ENCODE results near the gene CLDN10. TPM values are rescaled to one million over a fixed set of nuclear protein-coding genes. Genes with fewer than 3 reads are reported as not detected.
A peak's percentile ranks its signal among the peaks of the same experiment; 100 is the strongest.

Gene CLDN10
- total RNA-seq, 4 donors from 2014 or later: not detected

DNA sequence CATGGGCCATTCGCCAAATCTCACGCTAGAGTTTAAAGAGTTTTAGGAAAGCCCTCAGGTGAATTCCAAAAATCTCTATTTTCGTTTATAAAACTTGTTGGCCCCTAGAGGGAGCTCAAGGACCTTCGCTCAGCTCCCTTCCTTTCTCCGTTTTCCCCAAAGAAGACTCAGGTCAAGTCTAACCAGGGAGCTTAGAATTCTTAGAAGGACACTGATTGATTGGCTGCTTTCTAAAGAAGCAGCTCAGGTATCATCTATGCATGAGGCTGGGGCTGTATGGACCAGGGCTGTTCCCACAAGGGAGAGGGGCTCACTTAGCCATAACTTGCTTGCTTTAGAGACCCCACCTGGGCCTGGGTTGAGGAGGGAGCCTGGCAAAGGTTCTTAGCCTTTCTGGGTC, 71.5 kb downstream of the CLDN10 start:
- H3K27ac ChIP-seq: no peak overlapping the region
- no peak for DNase-seq
- intact Hi-C loops (cut with DNase I; ENCODE audit: low total_unique reads) (loop anchor here (1.0 kb wide), 1 partner anchor 210 kb away; no protein-coding TSS in a partner anchor), in situ Hi-C loops (cut with MboI; ENCODE audit: low sequenced_read_pairs in 4 of 4) (loop anchor here in 3 of 4 donors (5.0 kb wide), 1 partner anchor 213 kb away; no protein-coding TSS in a partner anchor)
- TF ChIP-seq POLR2A (IDR thresholded peaks at IDR 0.05): no peak
- TF ChIP-seq, protein P1, sequence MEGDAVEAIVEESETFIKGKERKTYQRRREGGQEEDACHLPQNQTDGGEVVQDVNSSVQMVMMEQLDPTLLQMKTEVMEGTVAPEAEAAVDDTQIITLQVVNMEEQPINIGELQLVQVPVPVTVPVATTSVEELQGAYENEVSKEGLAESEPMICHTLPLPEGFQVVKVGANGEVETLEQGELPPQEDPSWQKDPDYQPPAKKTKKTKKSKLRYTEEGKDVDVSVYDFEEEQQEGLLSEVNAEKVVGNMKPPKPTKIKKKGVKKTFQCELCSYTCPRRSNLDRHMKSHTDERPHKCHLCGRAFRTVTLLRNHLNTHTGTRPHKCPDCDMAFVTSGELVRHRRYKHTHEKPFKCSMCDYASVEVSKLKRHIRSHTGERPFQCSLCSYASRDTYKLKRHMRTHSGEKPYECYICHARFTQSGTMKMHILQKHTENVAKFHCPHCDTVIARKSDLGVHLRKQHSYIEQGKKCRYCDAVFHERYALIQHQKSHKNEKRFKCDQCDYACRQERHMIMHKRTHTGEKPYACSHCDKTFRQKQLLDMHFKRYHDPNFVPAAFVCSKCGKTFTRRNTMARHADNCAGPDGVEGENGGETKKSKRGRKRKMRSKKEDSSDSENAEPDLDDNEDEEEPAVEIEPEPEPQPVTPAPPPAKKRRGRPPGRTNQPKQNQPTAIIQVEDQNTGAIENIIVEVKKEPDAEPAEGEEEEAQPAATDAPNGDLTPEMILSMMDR (IDR thresholded peaks at IDR 0.05 in 4 of 5, conservative IDR thresholded peaks at IDR 0.05 in 1 of 5): peak; percentile 29 to 78 (median 67)
- peak; percentile 68 to 70 for ATAC-seq
- no peak overlapping the region for H3K4me3 ChIP-seq
- H3K27me3 ChIP-seq: no peaks in the 10 kb centered on the region
- H3K9me3 ChIP-seq: peaks cover 0 to 10% (median 0%) of the 10 kb centered on the region in 3 donors
- H3K4me1 ChIP-seq: no peaks in the 10 kb centered on the region
- H3K36me3 ChIP-seq: no peaks in the 10 kb centered on the region

DNA sequence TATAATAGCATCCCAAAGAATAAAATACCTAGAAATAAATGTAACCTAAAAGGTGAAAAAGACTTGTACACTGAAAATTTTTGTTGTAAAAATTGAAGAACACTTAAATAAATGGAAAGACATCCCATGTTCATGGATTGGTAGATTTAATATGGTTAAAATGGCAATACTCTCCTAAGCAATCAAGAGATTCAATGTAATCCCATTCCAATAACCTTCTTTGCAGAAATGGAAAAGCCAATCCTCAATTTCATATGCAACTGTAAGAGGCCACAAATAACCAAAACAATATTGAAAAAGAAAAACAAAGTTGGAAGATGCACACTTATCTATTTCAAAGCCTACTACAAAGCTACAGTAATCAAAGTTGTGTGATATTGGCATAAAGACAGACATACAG, 74.2 kb downstream of the CLDN10 start:
- intact Hi-C loops (cut with DNase I; ENCODE audit: low total_unique reads) (no loop called here), in situ Hi-C loops (cut with MboI; ENCODE audit: low sequenced_read_pairs in 4 of 4) (no loop called here)
- ATAC-seq (no peak), DNase-seq (no peak)
- TF ChIP-seq, protein P1 (IDR thresholded peaks at IDR 0.05 in 4 of 5, conservative IDR thresholded peaks at IDR 0.05 in 1 of 5): no peak
- TF ChIP-seq POLR2A (IDR thresholded peaks at IDR 0.05): no peak
- Histone ChIP-seq H3K9me3 (peaks cover 0 to 10% (median 0%) of the 10 kb centered on the region in 3 donors), H3K27me3 (no peaks in the 10 kb centered on the region), H3K4me1 (no peaks in the 10 kb centered on the region), H3K27ac (no peak overlapping the region), H3K4me3 (no peak overlapping the region), H3K36me3 (no peaks in the 10 kb centered on the region)

- TF ChIP-seq, protein P1 (IDR thresholded peaks at IDR 0.05 in 4 of 5, conservative IDR thresholded peaks at IDR 0.05 in 1 of 5): no peak
- no peak for TF ChIP-seq POLR2A (IDR thresholded peaks at IDR 0.05)
- no peaks in the 10 kb centered on the region for H3K4me1 ChIP-seq
- in situ Hi-C loops (cut with MboI; ENCODE audit: low sequenced_read_pairs in 4 of 4): no loop called here
- no peak overlapping the region for H3K4me3 ChIP-seq
- DNase-seq (no peak), ATAC-seq (no peak)
- intact Hi-C loops (cut with DNase I; ENCODE audit: low total_unique reads): no loop called here
- H3K9me3 ChIP-seq: peaks cover 0 to 10% (median 0%) of the 10 kb centered on the region in 3 donors
- H3K36me3 ChIP-seq: no peaks in the 10 kb centered on the region
- no peaks in the 10 kb centered on the region for H3K27me3 ChIP-seq
- H3K27ac ChIP-seq: no peak overlapping the region
Measured at GRCh38 chr13:95627590-95627989, 75.1 kb downstream of the CLDN10 start.

GRCh38 chr13:95628488-95628887, 76.0 kb downstream of the CLDN10 start:
- TF ChIP-seq POLR2A (IDR thresholded peaks at IDR 0.05): no peak
- TF ChIP-seq, protein P1 (IDR thresholded peaks at IDR 0.05 in 4 of 5, conservative IDR thresholded peaks at IDR 0.05 in 1 of 5): no peak
- Histone ChIP-seq H3K27ac (no peak overlapping the region), H3K4me3 (no peak overlapping the region), H3K36me3 (no peaks in the 10 kb centered on the region), H3K27me3 (no peaks in the 10 kb centered on the region), H3K9me3 (peaks cover 0 to 10% (median 0%) of the 10 kb centered on the region in 3 donors), H3K4me1 (no peaks in the 10 kb centered on the region)
- ATAC-seq: no peak
- intact Hi-C loops (cut with DNase I; ENCODE audit: low total_unique reads) (no loop called here), in situ Hi-C loops (cut with MboI; ENCODE audit: low sequenced_read_pairs in 4 of 4) (no loop called here)
- no peak for DNase-seq

GRCh38 chr13:95629071-95629470, 76.6 kb downstream of the CLDN10 start:
- DNase-seq: no peak
- no peaks in the 10 kb centered on the region for H3K4me1 ChIP-seq
- H3K27me3 ChIP-seq: no peaks in the 10 kb centered on the region
- no peak overlapping the region for H3K27ac ChIP-seq
- no peak for ATAC-seq
- TF ChIP-seq, protein P1 (IDR thresholded peaks at IDR 0.05 in 4 of 5, conservative IDR thresholded peaks at IDR 0.05 in 1 of 5): no peak
- TF ChIP-seq POLR2A (IDR thresholded peaks at IDR 0.05): no peak
- no peak overlapping the region for H3K4me3 ChIP-seq
- H3K36me3 ChIP-seq: no peaks in the 10 kb centered on the region
- in situ Hi-C loops (cut with MboI; ENCODE audit: low sequenced_read_pairs in 4 of 4): no loop called here
- H3K9me3 ChIP-seq: peaks cover 0 to 10% (median 0%) of the 10 kb centered on the region in 3 donors
- intact Hi-C loops (cut with DNase I; ENCODE audit: low total_unique reads): no loop called here
